Kidney tubule cell (primary cell): Measurements from ENCODE around the gene FOXO3.
"Not testable (repeated sequence)": the region's sequence is repeated elsewhere in the genome, so short reads cannot be mapped to it uniquely, and the experiment has no call there.

Experiments
- DNase-seq: peaks from one replicate; pipeline ENCODE4 v3.0.0-alpha.2; 2018; ENCODE audit warnings: low spot score

FOXO3 gene

GRCh38 chr6:108560463-108561308, at the start of gene FOXO3:
Gene FOXO3, plus strand, starts transcription at chr6:108560917. Its CDS starts 292 bp downstream, at chr6:108561209.
- peak; percentile 96 for DNase-seq

- peak; percentile 37 for DNase-seq
These were observed 41.8 kb upstream of the FOXO3 start for GRCh38 chr6:108518714-108519576.

GRCh38 chr6:108521616-108522107, 39.1 kb upstream of the FOXO3 start:
- no peak for DNase-seq

- no peak for DNase-seq
These were observed 37.0 kb upstream of the FOXO3 start for GRCh38 chr6:108523697-108524096.

- no peak for DNase-seq
These were observed 36.0 kb upstream of the FOXO3 start for GRCh38 chr6:108524528-108525248.

- peak; percentile 55 for DNase-seq
These were observed 34.0 kb upstream of the FOXO3 start for GRCh38 chr6:108526739-108527174.

- no peak for DNase-seq
These were observed 31.8 kb upstream of the FOXO3 start for GRCh38 chr6:108528878-108529277.

GRCh38 chr6:108531332-108531731, 29.4 kb upstream of the FOXO3 start:
- no peak for DNase-seq

GRCh38 chr6:108535114-108535742, 25.5 kb upstream of the FOXO3 start:
- no peak for DNase-seq

- not testable (repeated sequence) for DNase-seq
These were observed 24.7 kb upstream of the FOXO3 start for GRCh38 chr6:108535920-108536535.

GRCh38 chr6:108541843-108542759, 18.6 kb upstream of the FOXO3 start:
- DNase-seq, result peak; percentile 78

- no peak for DNase-seq
These were observed 17.4 kb upstream of the FOXO3 start for GRCh38 chr6:108543175-108543940.

GRCh38 chr6:108544606-108545005, 16.1 kb upstream of the FOXO3 start:
- DNase-seq, result no peak

- DNase-seq, result no peak
These were observed 14.4 kb upstream of the FOXO3 start for GRCh38 chr6:108546079-108547049.

GRCh38 chr6:108549241-108549640, 11.5 kb upstream of the FOXO3 start:
- no peak for DNase-seq

GRCh38 chr6:108549741-108550140, 11.0 kb upstream of the FOXO3 start:
- DNase-seq, result no peak

- no peak for DNase-seq
These were observed 10.5 kb upstream of the FOXO3 start for GRCh38 chr6:108550256-108550655.
